ENCODE results near the gene PSMB5. TPM values are rescaled to one million over a fixed set of nuclear protein-coding genes. Genes with fewer than 3 reads are reported as not detected.
A peak's percentile ranks its signal among the peaks of the same experiment; 100 is the strongest.

Gene PSMB5
- total and polyA plus RNA-seq, 9 of the 15 experiments (the other 6 are each of a cell fraction or from before 2014, with no cell fraction given) = 198 to 1,870 (median 269) TPM

GRCh38 chr14:23057757-23058653, 23.3 kb upstream of the PSMB5 start (continued):
- TF ChIP-seq MECOM (CRISPR knock-in tag; IDR thresholded peaks at IDR 0.05) = no peak
- TF ChIP-seq ZNF134 (CRISPR knock-in tag; conservative IDR thresholded peaks at IDR 0.05) = no peak
- no peak for TF ChIP-seq HNRNPL (IDR thresholded peaks at IDR 0.05; ENCODE audit: low read depth, low read length)
- TF ChIP-seq ZNF551 (CRISPR knock-in tag; IDR thresholded peaks at IDR 0.05) = no peak
- TF ChIP-seq ETS2 (tag; IDR thresholded peaks at IDR 0.05; ENCODE audit: borderline replicate concordance, poor library complexity, severe bottlenecking) = no peak
- peak in 1 of 2 experiments; percentile 57; a peak in 1 of 4 replicates for TF ChIP-seq ZMIZ1 (IDR thresholded peaks at IDR 0.05; ENCODE audit: low read depth in 2 of 2, low read length in 2 of 2)
- TF ChIP-seq ZNF316 (IDR thresholded peaks at IDR 0.05) = no peak
- TF ChIP-seq FOXA3 (CRISPR knock-in tag; conservative IDR thresholded peaks at IDR 0.05 in 1 of 2, IDR thresholded peaks at IDR 0.05 in 1 of 2) = no peak
- TF ChIP-seq THRB (CRISPR knock-in tag; conservative IDR thresholded peaks at IDR 0.05) = no peak
- no peak; the same call in 1 of the 2 replicates for TF ChIP-seq MYC (IDR thresholded peaks at IDR 0.05; ENCODE audit: low read depth, low read length)
- peak; percentile 48; the same call in 1 of the 2 replicates for TF ChIP-seq MYC (CRISPR knock-in tag; IDR thresholded peaks at IDR 0.05; ENCODE audit: borderline replicate concordance, low read depth)
- no peak for TF ChIP-seq ARNT (IDR thresholded peaks at IDR 0.05)
- TF ChIP-seq CHD1 (IDR thresholded peaks at IDR 0.05; ENCODE audit: low read length) = no peak
- peak; percentile 92 to 96 (median 94) for TF ChIP-seq CTCF (IDR thresholded peaks at IDR 0.05 in 2 of 3, conservative IDR thresholded peaks at IDR 0.05 in 1 of 3; ENCODE audit: insufficient read depth in 2 of 3, low read depth in 1 of 3, low read length in 3 of 3)
